DMS 273 treated with DMSO at 0.1 percent for 48 hours (cell line): ENCODE results near the gene LRRN3.

Source experiments
- DNase-seq: peaks from one replicate; lab custom pipeline; 2025; lab: John Stamatoyannopoulos, UW

LRRN3 gene

GRCh38 chr7:111172564-111173257 lies 81.8 kb downstream of the LRRN3 start:
- DNase-seq, result no peak

GRCh38 chr7:111173528-111173927 lies 82.6 kb downstream of the LRRN3 start:
- DNase-seq, result no peak

GRCh38 chr7:111173990-111174389 lies 83.1 kb downstream of the LRRN3 start:
- DNase-seq, result no peak

GRCh38 chr7:111174510-111174909 lies 83.6 kb downstream of the LRRN3 start:
- DNase-seq, result peak; percentile 62
